ENCODE measurements around the gene AIFM1. TPM values are rescaled to one million over a fixed set of nuclear protein-coding genes. Genes with fewer than 3 reads are reported as not detected.

AIFM1 gene
- total RNA-seq, 4 donors from 2014 or later: 7.7 to 21.2 (median 19.1) TPM

DNA sequence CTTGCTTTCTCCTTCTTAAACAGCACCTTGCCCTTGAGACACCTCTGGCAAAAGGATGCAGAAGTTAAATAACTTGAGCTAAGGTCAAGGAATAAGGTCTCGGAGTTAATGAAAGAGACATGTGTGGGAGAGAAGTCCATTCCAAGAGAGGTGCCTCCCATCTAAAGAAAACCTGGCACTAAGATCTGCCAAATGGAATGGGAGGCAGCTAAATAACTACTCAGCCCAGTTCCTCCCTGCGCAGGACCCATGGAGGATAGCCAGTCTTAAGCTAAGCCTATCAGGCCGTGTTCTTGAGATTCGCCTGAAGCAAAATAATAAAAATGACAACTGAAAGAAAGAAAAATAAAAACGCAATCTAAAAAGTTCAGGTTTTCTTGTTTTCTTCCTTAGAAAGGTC is 34.7 kb downstream of the AIFM1 start:
- no peak overlapping the region for H3K4me3 ChIP-seq
- TF ChIP-seq, protein P1, sequence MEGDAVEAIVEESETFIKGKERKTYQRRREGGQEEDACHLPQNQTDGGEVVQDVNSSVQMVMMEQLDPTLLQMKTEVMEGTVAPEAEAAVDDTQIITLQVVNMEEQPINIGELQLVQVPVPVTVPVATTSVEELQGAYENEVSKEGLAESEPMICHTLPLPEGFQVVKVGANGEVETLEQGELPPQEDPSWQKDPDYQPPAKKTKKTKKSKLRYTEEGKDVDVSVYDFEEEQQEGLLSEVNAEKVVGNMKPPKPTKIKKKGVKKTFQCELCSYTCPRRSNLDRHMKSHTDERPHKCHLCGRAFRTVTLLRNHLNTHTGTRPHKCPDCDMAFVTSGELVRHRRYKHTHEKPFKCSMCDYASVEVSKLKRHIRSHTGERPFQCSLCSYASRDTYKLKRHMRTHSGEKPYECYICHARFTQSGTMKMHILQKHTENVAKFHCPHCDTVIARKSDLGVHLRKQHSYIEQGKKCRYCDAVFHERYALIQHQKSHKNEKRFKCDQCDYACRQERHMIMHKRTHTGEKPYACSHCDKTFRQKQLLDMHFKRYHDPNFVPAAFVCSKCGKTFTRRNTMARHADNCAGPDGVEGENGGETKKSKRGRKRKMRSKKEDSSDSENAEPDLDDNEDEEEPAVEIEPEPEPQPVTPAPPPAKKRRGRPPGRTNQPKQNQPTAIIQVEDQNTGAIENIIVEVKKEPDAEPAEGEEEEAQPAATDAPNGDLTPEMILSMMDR (IDR thresholded peaks at IDR 0.05): no peak
- no peak for TF ChIP-seq POLR2A (IDR thresholded peaks at IDR 0.05)
- intact Hi-C loops (cut with DNase I; ENCODE audit: low total_unique reads): no loop called here
- H3K36me3 ChIP-seq: no peaks in the 10 kb centered on the region
- no peaks in the 10 kb centered on the region for H3K9me3 ChIP-seq
- H3K27ac ChIP-seq: no peak overlapping the region
- H3K4me1 ChIP-seq: no peaks in the 10 kb centered on the region
- no peak for DNase-seq
- no peaks in the 10 kb centered on the region for H3K27me3 ChIP-seq

DNA sequence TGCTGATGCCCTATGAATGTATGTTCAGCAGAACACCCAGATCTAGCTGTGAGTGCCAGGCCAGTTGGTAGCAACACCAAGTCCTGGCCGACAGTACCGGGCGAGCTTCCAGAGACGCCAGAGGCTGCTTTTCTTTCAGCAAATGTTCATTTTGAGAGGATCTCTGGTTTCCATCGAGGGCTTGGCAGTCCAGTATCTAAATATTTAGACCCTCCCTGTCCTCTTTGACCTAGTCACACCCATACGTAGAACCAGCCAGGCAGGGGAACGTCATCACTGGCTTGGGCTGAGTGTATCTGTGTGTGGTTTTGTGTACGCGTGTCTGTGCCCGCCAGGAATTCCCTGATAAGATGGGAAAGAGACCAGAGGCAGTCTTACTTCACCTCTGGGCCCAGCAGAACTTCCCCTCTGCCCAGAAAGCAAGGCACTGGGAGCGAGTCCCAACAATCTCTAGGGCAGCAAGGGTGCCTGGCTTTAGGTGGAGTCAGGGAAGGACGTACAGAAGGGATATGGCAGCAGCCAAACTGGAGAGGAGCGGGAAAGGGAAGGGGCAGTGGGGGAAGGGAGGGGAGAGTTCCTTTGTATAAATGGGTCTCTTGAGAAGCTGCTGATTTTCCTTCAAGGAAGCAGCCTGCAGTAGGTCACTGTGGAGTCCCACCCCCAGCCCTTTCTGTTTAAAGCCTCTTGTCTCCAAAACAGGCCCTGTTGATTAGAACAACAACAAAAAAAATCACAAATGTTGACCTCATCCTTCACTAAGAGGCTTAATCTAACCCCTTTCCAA is 40.4 kb downstream of the AIFM1 start:
- Histone ChIP-seq H3K27ac (peak overlapping the region; percentile 35 to 78), H3K4me3 (no peak overlapping the region), H3K9me3 (no peaks in the 10 kb centered on the region), H3K27me3 (no peaks in the 10 kb centered on the region), H3K36me3 (no peaks in the 10 kb centered on the region), H3K4me1 (no peaks in the 10 kb centered on the region)
- intact Hi-C loops (cut with DNase I; ENCODE audit: low total_unique reads): no loop called here
- peak; percentile 49 to 60 for DNase-seq
- no peak for TF ChIP-seq POLR2A (IDR thresholded peaks at IDR 0.05)
- TF ChIP-seq, protein P1 (IDR thresholded peaks at IDR 0.05): no peak

DNA sequence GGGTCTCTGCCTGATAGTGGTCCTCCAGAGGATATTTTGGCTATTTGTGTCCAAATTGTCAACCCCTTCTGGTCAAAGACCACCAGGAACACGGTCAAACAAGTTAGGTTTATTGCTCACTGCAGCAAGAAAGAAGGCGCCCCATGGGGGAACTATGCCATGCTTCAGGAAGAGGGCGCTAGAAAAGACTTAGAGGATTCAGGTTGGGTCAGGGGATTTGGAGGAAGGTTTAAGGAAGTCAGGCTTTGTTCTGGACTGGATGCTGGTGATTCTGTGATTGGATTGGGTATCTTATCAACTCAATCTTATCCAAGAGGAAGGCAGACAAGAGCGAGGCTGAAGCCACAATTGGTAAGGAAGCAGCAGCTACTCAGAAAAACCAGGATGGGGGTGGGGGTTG is 41.1 kb downstream of the AIFM1 start:
- no peak overlapping the region for H3K4me3 ChIP-seq
- no peaks in the 10 kb centered on the region for H3K36me3 ChIP-seq
- DNase-seq: no peak
- TF ChIP-seq, protein P1 (IDR thresholded peaks at IDR 0.05): no peak
- TF ChIP-seq POLR2A (IDR thresholded peaks at IDR 0.05): no peak
- no peaks in the 10 kb centered on the region for H3K4me1 ChIP-seq
- no peaks in the 10 kb centered on the region for H3K9me3 ChIP-seq
- intact Hi-C loops (cut with DNase I; ENCODE audit: low total_unique reads): no loop called here
- H3K27me3 ChIP-seq: no peaks in the 10 kb centered on the region
- H3K27ac ChIP-seq: peak overlapping the region; percentile 35 to 78

DNA sequence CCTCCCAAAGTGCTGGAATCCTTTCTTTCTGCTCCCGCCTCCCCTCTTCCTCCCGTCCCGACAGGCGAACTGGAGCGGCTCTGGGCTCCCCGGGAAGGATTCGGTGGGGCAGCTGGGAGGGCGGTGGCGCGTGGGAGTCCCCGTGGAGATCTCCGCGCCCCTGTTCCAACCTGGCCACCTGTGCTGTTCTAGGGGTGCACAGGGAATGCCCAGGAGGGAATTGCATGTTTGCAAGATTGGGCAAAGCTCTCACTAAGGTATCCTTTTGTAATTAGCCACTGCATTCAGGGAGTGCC is 44.2 kb downstream of the AIFM1 start:
- no peak for DNase-seq
- intact Hi-C loops (cut with DNase I; ENCODE audit: low total_unique reads): no loop called here
- H3K9me3 ChIP-seq: no peaks in the 10 kb centered on the region
- TF ChIP-seq, protein P1 (IDR thresholded peaks at IDR 0.05): no peak
- TF ChIP-seq POLR2A (IDR thresholded peaks at IDR 0.05): no peak
- no peaks in the 10 kb centered on the region for H3K4me1 ChIP-seq
- no peaks in the 10 kb centered on the region for H3K27me3 ChIP-seq
- peak overlapping the region; percentile 79 to 87 for H3K27ac ChIP-seq
- H3K36me3 ChIP-seq: no peaks in the 10 kb centered on the region
- peak overlapping the region in 1 of 2 donors; percentile 18 for H3K4me3 ChIP-seq

DNA sequence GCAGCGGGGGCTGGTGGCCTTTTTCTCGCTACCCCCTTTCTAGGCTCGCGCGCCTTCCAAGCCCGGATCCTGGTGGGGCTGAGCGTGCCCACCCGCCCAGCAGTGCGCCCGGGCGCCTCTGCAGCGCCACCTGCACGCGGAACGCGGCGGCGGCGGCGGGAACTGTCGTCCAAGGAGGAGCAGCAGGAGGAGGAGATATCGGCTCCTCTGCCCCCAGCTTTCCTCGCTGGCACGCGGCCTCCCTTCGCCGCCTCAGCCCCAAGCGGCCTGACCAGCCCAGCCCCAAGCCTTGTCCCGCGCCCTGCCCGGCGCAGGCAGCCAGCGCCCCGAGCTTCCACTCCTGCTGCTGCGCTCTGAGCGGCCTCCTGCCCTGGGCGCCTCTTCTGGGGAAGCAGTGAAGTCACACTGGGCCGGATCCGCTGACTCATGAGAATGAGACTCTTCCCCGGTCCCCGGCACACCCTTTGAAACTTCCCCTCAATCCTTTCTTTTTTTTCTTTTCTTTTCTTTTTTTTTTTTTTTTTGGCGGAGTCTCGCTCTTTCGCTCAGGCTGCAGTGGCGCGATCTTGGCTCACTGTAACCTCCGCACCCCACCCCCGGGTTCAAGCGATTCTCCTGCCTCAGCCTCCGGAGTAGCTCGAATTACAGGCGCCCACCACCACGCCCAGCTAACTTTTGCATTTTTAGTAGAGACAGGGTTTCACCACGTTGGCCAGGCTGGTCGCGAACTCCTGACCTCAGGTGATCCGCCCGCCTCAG is 44.7 kb downstream of the AIFM1 start:
- H3K4me1 ChIP-seq: no peaks in the 10 kb centered on the region
- peak; percentile 78 to 80 for DNase-seq
- no peaks in the 10 kb centered on the region for H3K9me3 ChIP-seq
- intact Hi-C loops (cut with DNase I; ENCODE audit: low total_unique reads): no loop called here
- H3K4me3 ChIP-seq: peak overlapping the region; percentile 3 to 18
- no peaks in the 10 kb centered on the region for H3K36me3 ChIP-seq
- TF ChIP-seq, protein P1 (IDR thresholded peaks at IDR 0.05): peak; percentile 55 to 82 (median 67)
- peak; percentile 11 to 32 for TF ChIP-seq POLR2A (IDR thresholded peaks at IDR 0.05)
- peak overlapping the region; percentile 79 to 87 for H3K27ac ChIP-seq
- no peaks in the 10 kb centered on the region for H3K27me3 ChIP-seq

All from uterus (tissue), 4 donors.